CD4-positive, CD25-positive, alpha-beta regulatory T cell (primary cell): Measurements from ENCODE around the gene ALPL. TPM values are rescaled to one million over a fixed set of nuclear protein-coding genes. Genes with fewer than 3 reads are reported as not detected.

Experiments used
- ATAC-seq, 2 donors: fragments of 150-1000 bp; cut with Tn5 transposase; one replicate each; pipeline ENCODE4 v1.10.0; 2021; ENCODE audit warnings: low read depth in 2 of 2, moderate number of reproducible peaks in 2 of 2, moderate library complexity in 1 of 2
- DNase-seq, 3 donors: peaks; one replicate each; pipeline versions ENCODE4 v3.0.0 to v3.0.0-alpha.2; 2012 to 2022; ENCODE audit warnings: mixed read lengths in 1 of 3
- H3K27ac ChIP-seq: one replicate; pipeline ENCODE4 v1.7.0; 2013; ENCODE audit warnings: mild to moderate bottlenecking, low read length; ENCODE audit not compliant: insufficient read depth, poor library complexity, severe bottlenecking
- H3K27me3 ChIP-seq: one replicate; pipeline ENCODE4 v1.7.0; 2013; ENCODE audit warnings: low read length; ENCODE audit not compliant: control insufficient read depth, insufficient read depth
- H3K36me3 ChIP-seq: one replicate; pipeline ENCODE4 v1.7.0; 2013; ENCODE audit warnings: mild to moderate bottlenecking, low read length, moderate library complexity; ENCODE audit not compliant: control insufficient read depth, insufficient read depth
- H3K4me1 ChIP-seq: 2 replicates; pipeline ENCODE4 v1.7.0; 2013; ENCODE audit warnings: mild to moderate bottlenecking, low read length; ENCODE audit not compliant: insufficient read depth, control insufficient read depth, poor library complexity, severe bottlenecking
- H3K4me3 ChIP-seq: one replicate; pipeline ENCODE4 v1.7.0; 2013; ENCODE audit warnings: low read depth, mild to moderate bottlenecking, low read length, moderate library complexity
- H3K9me3 ChIP-seq, 2 experiments: 1 replicate in 1 of 2; 2 replicates in 1 of 2; pipeline ENCODE4 v1.7.0; 2013; ENCODE audit warnings: low read length in 2 of 2, mild to moderate bottlenecking in 1 of 2, moderate library complexity in 1 of 2; ENCODE audit not compliant: control insufficient read depth in 2 of 2
- H3K27ac Mint-ChIP-seq, 3 donors: one replicate each; pipeline ENCODE4 v1.8.0; 2020 to 2022; ENCODE audit warnings: mild to moderate bottlenecking in 3 of 3, mixed read lengths in 3 of 3, moderate library complexity in 2 of 3
- H3K27me3 Mint-ChIP-seq: one replicate; pipeline ENCODE4 v1.8.0; 2022; ENCODE audit warnings: mild to moderate bottlenecking, mixed read lengths
- H3K36me3 Mint-ChIP-seq: one replicate; pipeline ENCODE4 v1.8.0; 2020; ENCODE audit warnings: mixed read lengths
- H3K4me1 Mint-ChIP-seq, 4 donors: one replicate each; pipeline ENCODE4 v1.8.0; 2020 to 2022; ENCODE audit warnings: mixed read lengths in 4 of 4, mild to moderate bottlenecking in 1 of 4
- H3K4me3 Mint-ChIP-seq, 4 donors: one replicate each; pipeline ENCODE4 v1.8.0; 2020 to 2022; ENCODE audit warnings: mild to moderate bottlenecking in 4 of 4, mixed read lengths in 4 of 4, moderate library complexity in 3 of 4
- H3K9me3 Mint-ChIP-seq, 7 donors: one replicate each; pipeline ENCODE4 v1.8.0; 2020 to 2022; ENCODE audit warnings: mixed read lengths in 7 of 7, mild to moderate bottlenecking in 3 of 7, moderate library complexity in 2 of 7
- polyA plus RNA-seq, 4 donors: library from polyadenylated mRNA; unstranded; fragments of 300-500 nt; fragmentation: Illumina TruSeq; gene quantifications; one replicate each; pipeline ENCODE4 v1.2.3, GENCODE V29; 2021
- total RNA-seq: library from RNA; stranded (reverse); gene quantifications from one replicate; pipeline ENCODE4 v1.2.3, GENCODE V29; 2022

Gene ALPL
- total and polyA plus RNA-seq, 5 donors from 2014 or later: not detected

GRCh38 chr1:21489146-21489545 lies 20.1 kb upstream of the ALPL start:
- no peak overlapping the region for H3K4me3 Mint-ChIP-seq
- Histone ChIP-seq H3K27me3 (peaks cover 2% of the 10 kb centered on the region), H3K9me3 (no peaks in the 10 kb centered on the region), H3K4me1 (no peaks in the 10 kb centered on the region), H3K4me3 (no peak overlapping the region), H3K36me3 (no peaks in the 10 kb centered on the region), H3K27ac (no peak overlapping the region)
- H3K36me3 Mint-ChIP-seq: no peaks in the 10 kb centered on the region
- H3K27ac Mint-ChIP-seq: no peak overlapping the region
- H3K4me1 Mint-ChIP-seq: peaks cover 0 to 8% (median 5%) of the 10 kb centered on the region in 4 donors
- peaks cover 14% of the 10 kb centered on the region for H3K27me3 Mint-ChIP-seq
- ATAC-seq: no peak
- H3K9me3 Mint-ChIP-seq: peaks cover 0 to 2% (median 0%) of the 10 kb centered on the region in 7 donors
- no peak for DNase-seq

- Histone ChIP-seq H3K4me3 (no peak overlapping the region), H3K27ac (no peak overlapping the region), H3K9me3 (no peaks in the 10 kb centered on the region), H3K27me3 (peaks cover 2% of the 10 kb centered on the region), H3K4me1 (no peaks in the 10 kb centered on the region), H3K36me3 (no peaks in the 10 kb centered on the region)
- Mint-ChIP-seq H3K9me3 (peaks cover 0 to 2% (median 0%) of the 10 kb centered on the region in 7 donors), H3K36me3 (no peaks in the 10 kb centered on the region), H3K4me1 (peaks cover 0 to 8% (median 5%) of the 10 kb centered on the region in 4 donors), H3K27ac (no peak overlapping the region), H3K27me3 (peaks cover 22% of the 10 kb centered on the region), H3K4me3 (no peak overlapping the region)
- ATAC-seq: peak in 1 of 2 donors; percentile 14
- peak in 1 of 3 donors; percentile 26 for DNase-seq
These were observed 18.3 kb upstream of the ALPL start for GRCh38 chr1:21490774-21491487.

GRCh38 chr1:21491488-21492355 lies 17.5 kb upstream of the ALPL start:
- Mint-ChIP-seq H3K4me1 (peaks cover 0 to 8% (median 3%) of the 10 kb centered on the region in 4 donors), H3K4me3 (no peak overlapping the region), H3K9me3 (peaks cover 0 to 2% (median 0%) of the 10 kb centered on the region in 7 donors), H3K27ac (no peak overlapping the region), H3K27me3 (peaks cover 17% of the 10 kb centered on the region), H3K36me3 (no peaks in the 10 kb centered on the region)
- DNase-seq (no peak), ATAC-seq (no peak)
- Histone ChIP-seq H3K4me1 (no peaks in the 10 kb centered on the region), H3K36me3 (no peaks in the 10 kb centered on the region), H3K4me3 (no peak overlapping the region), H3K9me3 (no peaks in the 10 kb centered on the region), H3K27me3 (peaks cover 2% of the 10 kb centered on the region), H3K27ac (no peak overlapping the region)

GRCh38 chr1:21492356-21492625 lies 16.9 kb upstream of the ALPL start:
- Histone ChIP-seq H3K36me3 (no peaks in the 10 kb centered on the region), H3K27ac (no peak overlapping the region), H3K4me3 (no peak overlapping the region), H3K27me3 (peaks cover 2% of the 10 kb centered on the region), H3K9me3 (no peaks in the 10 kb centered on the region), H3K4me1 (no peaks in the 10 kb centered on the region)
- peaks cover 0 to 2% (median 0%) of the 10 kb centered on the region in 7 donors for H3K9me3 Mint-ChIP-seq
- H3K4me3 Mint-ChIP-seq: no peak overlapping the region
- DNase-seq (no peak), ATAC-seq (no peak)
- peaks cover 15% of the 10 kb centered on the region for H3K27me3 Mint-ChIP-seq
- no peaks in the 10 kb centered on the region for H3K36me3 Mint-ChIP-seq
- H3K27ac Mint-ChIP-seq: no peak overlapping the region
- peaks cover 0 to 8% (median 3%) of the 10 kb centered on the region in 4 donors for H3K4me1 Mint-ChIP-seq

GRCh38 chr1:21494196-21494595 lies 15.0 kb upstream of the ALPL start:
- H3K4me1 Mint-ChIP-seq: peaks cover 0 to 5% (median 0%) of the 10 kb centered on the region in 4 donors
- no peak for ATAC-seq

GRCh38 chr1:21495225-21495820 lies 13.9 kb upstream of the ALPL start:
- no peak overlapping the region for H3K27ac Mint-ChIP-seq
- H3K27me3 ChIP-seq: peaks cover 2% of the 10 kb centered on the region
- no peaks in the 10 kb centered on the region for H3K4me1 ChIP-seq
- no peaks in the 10 kb centered on the region for H3K36me3 ChIP-seq
- H3K36me3 Mint-ChIP-seq: no peaks in the 10 kb centered on the region
- ATAC-seq: no peak
- H3K4me3 ChIP-seq: no peak overlapping the region
- H3K4me3 Mint-ChIP-seq: no peak overlapping the region
- H3K27ac ChIP-seq: no peak overlapping the region
- peaks cover 0 to 5% (median 0%) of the 10 kb centered on the region in 4 donors for H3K4me1 Mint-ChIP-seq
- H3K9me3 ChIP-seq: no peaks in the 10 kb centered on the region
- no peak for DNase-seq
- H3K9me3 Mint-ChIP-seq: peaks cover 0 to 3% (median 0%) of the 10 kb centered on the region in 7 donors
- H3K27me3 Mint-ChIP-seq: peaks cover 16% of the 10 kb centered on the region

More at GRCh38 chr1:21494196-21494595, 15.0 kb upstream of the ALPL start:
- no peaks in the 10 kb centered on the region for H3K36me3 ChIP-seq
- Mint-ChIP-seq H3K4me3 (no peak overlapping the region), H3K27ac (no peak overlapping the region), H3K9me3 (peaks cover 0 to 2% (median 0%) of the 10 kb centered on the region in 7 donors), H3K27me3 (peaks cover 16% of the 10 kb centered on the region), H3K36me3 (no peaks in the 10 kb centered on the region)
- H3K4me1 ChIP-seq: no peaks in the 10 kb centered on the region
- peaks cover 2% of the 10 kb centered on the region for H3K27me3 ChIP-seq
- no peak for DNase-seq
- H3K27ac ChIP-seq: no peak overlapping the region
- no peaks in the 10 kb centered on the region for H3K9me3 ChIP-seq
- no peak overlapping the region for H3K4me3 ChIP-seq

GRCh38 chr1:21496063-21496462 lies 13.2 kb upstream of the ALPL start:
- Mint-ChIP-seq H3K27ac (no peak overlapping the region), H3K4me3 (no peak overlapping the region), H3K4me1 (peaks cover 0 to 5% (median 0%) of the 10 kb centered on the region in 4 donors), H3K27me3 (peaks cover 16% of the 10 kb centered on the region), H3K36me3 (no peaks in the 10 kb centered on the region), H3K9me3 (peaks cover 0 to 3% (median 0%) of the 10 kb centered on the region in 7 donors)
- Histone ChIP-seq H3K27me3 (peaks cover 2% of the 10 kb centered on the region), H3K27ac (no peak overlapping the region), H3K4me1 (no peaks in the 10 kb centered on the region), H3K36me3 (no peaks in the 10 kb centered on the region), H3K9me3 (no peaks in the 10 kb centered on the region), H3K4me3 (no peak overlapping the region)
- DNase-seq (no peak), ATAC-seq (no peak)
